Measurements from ENCODE around the gene BLNK.
"Not testable (repeated sequence)": the region's sequence is repeated elsewhere in the genome, so short reads cannot be mapped to it uniquely, and the experiment has no call there.

The BLNK gene

DNA sequence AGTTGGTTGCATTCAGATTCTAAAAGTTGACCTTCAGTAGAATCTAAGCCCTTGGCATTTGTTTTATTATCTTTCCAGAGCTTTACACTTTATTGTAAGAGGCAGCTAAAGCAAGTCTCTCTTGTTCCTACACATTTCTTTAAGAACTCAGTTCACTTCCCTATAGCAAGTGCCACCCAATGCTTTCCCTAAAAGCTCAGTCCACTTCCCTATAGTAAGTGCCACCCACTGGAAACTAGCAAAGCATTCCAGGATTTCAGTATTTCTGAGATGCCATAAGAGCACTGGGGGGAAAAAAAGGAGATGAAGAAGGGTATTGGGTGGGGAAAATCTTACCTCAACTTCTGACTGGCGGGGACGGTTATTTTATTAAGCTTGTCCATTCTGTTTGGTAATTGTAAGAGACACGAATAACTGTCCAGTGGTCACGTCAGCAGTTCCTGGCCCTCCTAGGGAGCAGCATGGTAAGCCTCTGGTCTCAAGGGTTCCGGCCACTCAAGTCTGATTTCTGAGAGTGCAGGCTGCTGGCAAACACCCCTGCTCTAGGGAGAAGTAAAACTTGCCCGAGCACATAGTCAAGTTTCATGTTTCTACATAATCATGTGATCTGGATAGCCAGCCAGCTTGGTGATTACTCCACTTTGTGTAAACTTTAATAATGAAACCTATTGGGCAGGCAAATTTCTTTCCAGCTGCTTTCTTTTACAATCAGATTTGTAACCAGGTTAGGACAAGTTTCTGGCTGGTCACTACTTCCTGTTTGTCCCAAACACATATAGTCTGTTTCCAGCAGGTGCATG, at the start of gene BLNK:
BLNK (minus strand) TSS at position 554 of the 800 bp plus-strand sequence; CDS start at position 383, 171 bp downstream.
- no peak for DNase-seq (ENCODE audit: low spot score)

DNA sequence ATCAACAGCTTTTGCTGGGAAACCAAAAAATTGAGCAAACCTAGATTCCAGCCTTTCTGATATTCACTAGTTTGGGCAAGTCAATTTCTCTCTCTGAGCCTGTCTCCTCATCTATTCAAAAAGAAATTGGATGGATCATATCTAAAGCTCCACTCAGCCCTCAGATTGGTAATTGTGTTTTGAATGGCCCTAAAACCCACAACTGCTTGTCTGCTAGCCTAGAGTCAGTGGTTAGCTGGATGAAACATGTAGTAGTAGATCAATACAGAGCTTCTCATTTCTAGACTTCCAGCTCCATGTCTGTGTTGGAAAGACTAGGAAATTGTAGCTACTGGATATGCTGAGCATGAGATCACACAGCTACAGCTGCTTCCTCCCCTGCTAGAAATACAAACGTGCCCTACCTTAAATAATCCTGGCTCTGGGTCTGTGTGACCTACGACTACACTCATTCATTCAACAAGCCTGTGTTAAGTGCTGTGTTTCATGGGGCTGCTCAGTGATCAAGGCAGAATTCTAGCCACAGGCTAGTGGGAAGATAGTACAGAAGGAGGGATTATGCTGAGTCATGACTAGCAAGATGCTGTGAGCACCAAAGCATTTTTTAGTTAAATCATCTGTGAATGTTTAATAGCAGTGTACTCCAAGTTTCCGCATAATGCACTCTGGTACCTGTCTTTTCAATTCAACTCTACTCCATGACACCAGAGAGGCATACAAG, 48.5 kb upstream of the BLNK start:
- DNase-seq (ENCODE audit: low spot score), result no peak

- no peak for DNase-seq (ENCODE audit: low spot score)
These were observed 45.9 kb upstream of the BLNK start for GRCh38 chr10:96317067-96317833.

DNA sequence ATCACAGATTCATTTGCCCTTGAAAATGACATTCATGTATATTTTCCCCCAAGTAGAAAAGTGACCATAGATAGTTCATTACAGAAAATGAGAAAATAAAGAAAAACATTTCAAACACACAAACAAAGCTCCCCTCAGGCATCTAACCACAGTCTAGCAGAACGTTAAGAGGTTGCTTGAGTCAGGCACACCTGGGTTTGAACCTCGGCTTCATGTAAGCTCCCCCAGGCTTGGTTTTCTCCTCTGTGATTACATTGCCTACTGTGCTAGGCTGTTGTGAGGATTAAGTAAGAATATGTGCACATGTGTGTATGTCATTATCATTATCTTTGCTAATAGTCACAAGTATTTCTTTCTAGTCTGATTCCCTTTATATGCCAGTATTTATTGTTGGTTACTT, 42.0 kb upstream of the BLNK start:
- no peak for DNase-seq (ENCODE audit: low spot score)

GRCh38 chr10:96311180-96311715, 39.9 kb upstream of the BLNK start:
- no peak for DNase-seq (ENCODE audit: low spot score)

GRCh38 chr10:96310321-96310669, 38.9 kb upstream of the BLNK start:
- DNase-seq (ENCODE audit: low spot score), result no peak

GRCh38 chr10:96309628-96310320, 38.4 kb upstream of the BLNK start:
- no peak for DNase-seq (ENCODE audit: low spot score)

- not testable (repeated sequence) for DNase-seq (ENCODE audit: low spot score)
These were observed 37.5 kb upstream of the BLNK start for GRCh38 chr10:96308854-96309253.

GRCh38 chr10:96306516-96306915, 35.1 kb upstream of the BLNK start:
- no peak for DNase-seq (ENCODE audit: low spot score)

DNA sequence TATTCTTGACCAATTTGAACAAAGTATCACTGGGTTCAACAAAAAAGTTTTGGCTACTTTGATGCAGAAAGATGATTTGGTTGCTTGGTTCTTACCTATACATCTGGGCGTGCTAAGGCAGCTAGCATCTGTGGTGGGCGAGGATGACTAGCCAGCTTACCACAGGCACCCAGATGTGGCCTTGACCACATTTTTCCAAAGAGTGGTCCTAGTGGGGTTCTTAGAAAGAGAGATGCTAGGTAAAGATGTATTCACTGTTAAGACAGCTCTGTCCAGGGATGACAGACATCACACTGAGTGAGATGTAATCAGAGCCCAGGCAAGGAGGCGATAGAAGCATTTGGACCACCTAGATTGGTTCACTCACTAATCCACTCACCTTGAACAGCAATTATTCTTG, 33.6 kb upstream of the BLNK start:
- DNase-seq (ENCODE audit: low spot score), result no peak

DNA sequence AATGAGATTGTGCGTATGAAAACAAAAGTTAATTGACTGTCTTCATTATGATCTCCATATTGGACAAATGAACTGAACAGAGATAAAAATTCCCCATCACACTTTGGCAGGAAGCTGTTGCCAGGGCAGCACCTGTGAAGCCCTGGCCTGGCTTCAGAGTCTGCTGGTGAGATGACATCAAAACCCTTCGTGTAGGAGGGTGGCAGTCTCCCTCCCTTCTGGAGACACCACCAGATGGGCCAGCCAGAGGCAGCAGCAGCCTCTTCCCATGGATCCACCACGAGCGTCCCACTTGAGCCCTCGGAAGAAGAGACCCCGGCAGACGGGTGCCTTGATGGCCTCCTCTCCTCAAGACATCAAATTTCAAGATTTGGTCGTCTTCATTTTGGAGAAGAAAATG, 32.9 kb upstream of the BLNK start, which contains the start of gene DNTT:
DNTT (plus strand) TSS at position 205 of the 400 bp plus-strand sequence; CDS start at position 269, 64 bp downstream.
- DNase-seq (ENCODE audit: low spot score), result no peak

- DNase-seq (ENCODE audit: low spot score), result no peak
These were observed 30.2 kb upstream of the BLNK start for GRCh38 chr10:96301616-96302015.

GRCh38 chr10:96299383-96299782, 28.0 kb upstream of the BLNK start:
- DNase-seq (ENCODE audit: low spot score), result no peak

GRCh38 chr10:96298362-96298761, 27.0 kb upstream of the BLNK start:
- no peak for DNase-seq (ENCODE audit: low spot score)

GRCh38 chr10:96297486-96297885, 26.1 kb upstream of the BLNK start:
- DNase-seq (ENCODE audit: low spot score), result no peak

GRCh38 chr10:96295475-96295874, 24.1 kb upstream of the BLNK start:
- no peak for DNase-seq (ENCODE audit: low spot score)

- no peak for DNase-seq (ENCODE audit: low spot score)
These were observed 21.9 kb upstream of the BLNK start for GRCh38 chr10:96292971-96293920.

- no peak for DNase-seq (ENCODE audit: low spot score)
These were observed 19.2 kb upstream of the BLNK start for GRCh38 chr10:96290368-96291133.

- DNase-seq (ENCODE audit: low spot score), result no peak
These were observed 18.0 kb upstream of the BLNK start for GRCh38 chr10:96289218-96289910.
